GM12874 (cell line): ENCODE data around the gene ZMIZ1.

Experiments
- CTCF ChIP-seq: IDR thresholded peaks from 2 replicates; pipeline ENCODE4 v1.5.1; 2011; ENCODE audit warnings: low read depth, mild to moderate bottlenecking, control low read depth, low read length, moderate library complexity; ENCODE audit not compliant: insufficient read depth

The ZMIZ1 gene

GRCh38 chr10:79115302-79115701, 46.5 kb downstream of the ZMIZ1 start:
- no peak for TF ChIP-seq CTCF

GRCh38 chr10:79116368-79116767, 47.6 kb downstream of the ZMIZ1 start:
- TF ChIP-seq CTCF = no peak

- no peak for TF ChIP-seq CTCF
Observed at GRCh38 chr10:79116801-79117723, 48.3 kb downstream of the ZMIZ1 start.

GRCh38 chr10:79118286-79119202, 49.8 kb downstream of the ZMIZ1 start:
- no peak for TF ChIP-seq CTCF

GRCh38 chr10:79119306-79119705, 50.5 kb downstream of the ZMIZ1 start:
- no peak for TF ChIP-seq CTCF

GRCh38 chr10:79123547-79123963, 54.8 kb downstream of the ZMIZ1 start:
- no peak for TF ChIP-seq CTCF

- no peak for TF ChIP-seq CTCF
Observed at GRCh38 chr10:79124066-79124465, 55.3 kb downstream of the ZMIZ1 start.
